Liver (tissue), 9 donors: ENCODE results near the gene CIZ1. TPM values are rescaled to one million over a fixed set of nuclear protein-coding genes. Genes with fewer than 3 reads are reported as not detected.

ENCODE experiments used
- DNase-seq: peaks from one replicate; pipeline ENCODE4 v3.0.0-alpha.2; 2017; ENCODE audit warnings: low spot score
- H3K27ac ChIP-seq, 2 donors: one replicate each; pipeline ENCODE4 v1.7.0; 2013; ENCODE audit warnings: inconsistent platforms in 2 of 2, low read length in 2 of 2, control low read depth in 1 of 2, low read depth in 1 of 2, mild to moderate bottlenecking in 1 of 2
- H3K27me3 ChIP-seq, 4 donors: one replicate each; pipeline versions ENCODE4 v1.6.1 to v1.7.0; 2013; ENCODE audit warnings: low read length in 3 of 4, inconsistent platforms in 1 of 4, mild to moderate bottlenecking in 1 of 4, moderate library complexity in 1 of 4; ENCODE audit not compliant: control insufficient read depth in 4 of 4, insufficient read depth in 4 of 4
- H3K36me3 ChIP-seq, 4 donors: one replicate each; pipeline versions ENCODE4 v1.6.1 to v1.7.0; 2013; ENCODE audit warnings: low read length in 3 of 4, mild to moderate bottlenecking in 3 of 4, low read depth in 1 of 4, moderate library complexity in 1 of 4; ENCODE audit not compliant: control insufficient read depth in 4 of 4, insufficient read depth in 3 of 4
- H3K4me1 ChIP-seq, 4 donors: one replicate each; pipeline versions ENCODE4 v1.6.1 to v1.7.0; 2013; ENCODE audit warnings: low read length in 3 of 4, mild to moderate bottlenecking in 3 of 4, moderate library complexity in 1 of 4; ENCODE audit not compliant: control insufficient read depth in 4 of 4, insufficient read depth in 4 of 4
- H3K4me3 ChIP-seq, 3 donors: one replicate each; pipeline versions ENCODE4 v1.6.1 to v1.7.0; 2013; ENCODE audit warnings: low read length in 3 of 3, control low read depth in 1 of 3, low read depth in 1 of 3, mild to moderate bottlenecking in 1 of 3
- H3K9ac ChIP-seq, 2 donors: one replicate each; pipeline ENCODE4 v1.7.0; 2013; ENCODE audit warnings: low read length in 2 of 2, mild to moderate bottlenecking in 2 of 2, moderate library complexity in 2 of 2, control low read depth in 1 of 2, low read depth in 1 of 2
- H3K9me3 ChIP-seq, 4 donors: one replicate each; pipeline versions ENCODE4 v1.6.1 to v1.7.0; 2013; ENCODE audit warnings: low read length in 3 of 4; ENCODE audit not compliant: control insufficient read depth in 4 of 4
- ATF3 ChIP-seq: IDR thresholded peaks from 2 replicates; pipeline ENCODE4 v1.6.1; 2016; ENCODE audit warnings: antibody characterized with exemption
- EGR1 ChIP-seq, 2 donors: IDR thresholded peaks; 2 replicates each; pipeline ENCODE4 v1.6.1; 2016 to 2018; ENCODE audit warnings: antibody characterized with exemption in 2 of 2, low read depth in 2 of 2
- FOXA1 ChIP-seq: IDR thresholded peaks from 2 replicates; pipeline ENCODE4 v1.6.1; 2016; ENCODE audit warnings: antibody characterized with exemption
- FOXA2 ChIP-seq: IDR thresholded peaks from 2 replicates; pipeline ENCODE4 v1.6.1; 2016; ENCODE audit warnings: antibody characterized with exemption
- GABPA ChIP-seq, 2 donors: IDR thresholded peaks in 1 of 2; conservative IDR thresholded peaks in 1 of 2; 2 replicates each; pipeline ENCODE4 v1.6.1; 2016; ENCODE audit warnings: antibody characterized with exemption in 2 of 2, mild to moderate bottlenecking in 1 of 2, moderate library complexity in 1 of 2
- HNF4A ChIP-seq, 2 donors: conservative IDR thresholded peaks; 2 replicates each; pipeline ENCODE4 v1.6.1; 2016; ENCODE audit warnings: antibody characterized with exemption in 2 of 2, mild to moderate bottlenecking in 2 of 2
- HNF4G ChIP-seq: IDR thresholded peaks from 2 replicates; pipeline ENCODE4 v1.6.1; 2016; ENCODE audit warnings: antibody characterized with exemption
- JUND ChIP-seq, 2 donors: IDR thresholded peaks; 2 replicates each; pipeline ENCODE4 v1.6.1; 2016; ENCODE audit warnings: antibody characterized with exemption in 2 of 2
- MAX ChIP-seq: IDR thresholded peaks from 2 replicates; pipeline ENCODE4 v1.6.1; 2016; ENCODE audit warnings: antibody characterized with exemption
- NR2F2 ChIP-seq: IDR thresholded peaks from 2 replicates; pipeline ENCODE4 v1.6.1; 2016; ENCODE audit warnings: antibody characterized with exemption
- REST ChIP-seq: IDR thresholded peaks from 2 replicates; pipeline ENCODE4 v1.6.1; 2016; ENCODE audit warnings: antibody characterized with exemption, mild to moderate bottlenecking
- SP1 ChIP-seq: IDR thresholded peaks from 2 replicates; pipeline ENCODE4 v1.6.1; 2018; ENCODE audit warnings: antibody characterized with exemption, mild to moderate bottlenecking
- TAF1 ChIP-seq: conservative IDR thresholded peaks from 2 replicates; pipeline ENCODE4 v1.6.1; 2016; ENCODE audit warnings: antibody characterized with exemption, mild to moderate bottlenecking
- YY1 ChIP-seq: IDR thresholded peaks from 2 replicates; pipeline ENCODE4 v1.6.1; 2016; ENCODE audit warnings: antibody characterized with exemption, mild to moderate bottlenecking
- ZBTB33 ChIP-seq: IDR thresholded peaks from 2 replicates; pipeline ENCODE4 v1.6.1; 2016; ENCODE audit warnings: antibody characterized with exemption
- WGBS: extraction: QIAGEN DNeasy Blood & Tissue Kit; methylation state at CpG from one replicate; pipeline ENCODE4 v1.1.7; 2013; 5-methylcytosine and 5-hydroxymethylcytosine counted together
- polyA plus RNA-seq, 2 donors: library from polyadenylated mRNA; stranded (reverse) in 1 of 2; unstranded in 1 of 2; fragments of 200-250 nt in 1 of 2; fragments of >200 nt in 1 of 2; fragmentation: Nextera tagmentation in 1 of 2; extraction: Ambion mirVana in 1 of 2; gene quantifications; one replicate each; pipeline versions ENCODE4 v1.2.1 to v1.2.3, GENCODE V29; 2013 to 2015
- total RNA-seq, 2 donors: library from RNA; depleted of rRNA; stranded (reverse); fragments of >200 nt; gene quantifications; one replicate each; pipeline ENCODE4 v1.2.3, GENCODE V29; 2014
- donor health status: healthy.
- donor health status: healthy.
- donor health status: healthy.
- donor health status: healthy.
- donor health status: healthy.

CIZ1 gene
- total and polyA plus RNA-seq, 4 donors: 12.5 to 15.5 (median 13.7) TPM

GRCh38 chr9:128233817-128234406 lies 42.5 kb upstream of the CIZ1 start:
- Histone ChIP-seq H3K4me1 (no peaks in the 10 kb centered on the region), H3K9ac (no peak overlapping the region), H3K27me3 (no peaks in the 10 kb centered on the region), H3K36me3 (no peaks in the 10 kb centered on the region), H3K4me3 (no peak overlapping the region), H3K9me3 (no peaks in the 10 kb centered on the region), H3K27ac (no peak overlapping the region)
- no peak for DNase-seq
- WGBS: 87% methylated on average over 28 of the region's 28 CpGs
- TF ChIP-seq TAF1 (no peak), FOXA1 (no peak), FOXA2 (no peak), ZBTB33 (no peak)

- Histone ChIP-seq H3K9ac (no peak overlapping the region), H3K4me3 (no peak overlapping the region), H3K36me3 (no peaks in the 10 kb centered on the region), H3K9me3 (no peaks in the 10 kb centered on the region), H3K4me1 (no peaks in the 10 kb centered on the region), H3K27ac (no peak overlapping the region), H3K27me3 (no peaks in the 10 kb centered on the region)
- 89% methylated on average over 22 of the region's 22 CpGs for WGBS
- DNase-seq: no peak
- TF ChIP-seq ZBTB33: no peak
- no peak for TF ChIP-seq YY1
- TF ChIP-seq SP1: no peak
These were observed 41.4 kb upstream of the CIZ1 start for GRCh38 chr9:128232528-128233428.

GRCh38 chr9:128231638-128232527 lies 40.5 kb upstream of the CIZ1 start:
- 82% methylated on average over 16 of the region's 16 CpGs for WGBS
- Histone ChIP-seq H3K36me3 (no peaks in the 10 kb centered on the region), H3K4me3 (no peak overlapping the region), H3K4me1 (no peaks in the 10 kb centered on the region), H3K9ac (no peak overlapping the region), H3K9me3 (no peaks in the 10 kb centered on the region), H3K27me3 (no peaks in the 10 kb centered on the region), H3K27ac (no peak overlapping the region)
- DNase-seq: no peak
- TF ChIP-seq HNF4G (no peak), REST (no peak), HNF4A (conservative IDR thresholded peaks at IDR 0.05) (no peak), EGR1 (IDR thresholded peaks at IDR 0.05; ENCODE audit: low read depth in 2 of 2) (no peak), MAX (no peak), YY1 (no peak), NR2F2 (no peak), FOXA2 (no peak), JUND (IDR thresholded peaks at IDR 0.05) (no peak), FOXA1 (no peak), TAF1 (no peak), GABPA (IDR thresholded peaks at IDR 0.05 in 1 of 2, conservative IDR thresholded peaks at IDR 0.05 in 1 of 2) (no peak), SP1 (no peak), ATF3 (no peak)
